Measurements from ENCODE around the gene SMCO2.

The SMCO2 gene

GRCh38 chr12:27502021-27502435 lies 55.5 kb downstream of the SMCO2 start:
- no peak for DNase-seq

- no peak for DNase-seq
These were observed 58.0 kb downstream of the SMCO2 start for GRCh38 chr12:27504507-27504906.

GRCh38 chr12:27505109-27505508 lies 58.6 kb downstream of the SMCO2 start:
- DNase-seq = no peak

- no peak for DNase-seq
These were observed 59.2 kb downstream of the SMCO2 start for GRCh38 chr12:27505761-27506160.

- no peak for DNase-seq
These were observed 60.2 kb downstream of the SMCO2 start for GRCh38 chr12:27506645-27507189.

GRCh38 chr12:27508736-27509431 lies 62.3 kb downstream of the SMCO2 start:
- no peak for DNase-seq

- DNase-seq = no peak
These were observed 64.6 kb downstream of the SMCO2 start for GRCh38 chr12:27511031-27511722.

GRCh38 chr12:27511723-27512045 lies 65.1 kb downstream of the SMCO2 start:
- no peak for DNase-seq

- no peak for DNase-seq
These were observed 66.8 kb downstream of the SMCO2 start for GRCh38 chr12:27513155-27513824.

GRCh38 chr12:27515671-27516070 lies 69.1 kb downstream of the SMCO2 start:
- no peak for DNase-seq

- no peak for DNase-seq
These were observed 70.1 kb downstream of the SMCO2 start for GRCh38 chr12:27516625-27517024.

GRCh38 chr12:27517546-27517945 lies 71.0 kb downstream of the SMCO2 start:
- DNase-seq = no peak

GRCh38 chr12:27517961-27518665 lies 71.6 kb downstream of the SMCO2 start:
- DNase-seq = no peak

GRCh38 chr12:27521066-27521465 lies 74.5 kb downstream of the SMCO2 start:
- DNase-seq = no peak

- no peak for DNase-seq
These were observed 75.4 kb downstream of the SMCO2 start for GRCh38 chr12:27521981-27522380.

- DNase-seq = no peak
These were observed 76.7 kb downstream of the SMCO2 start for GRCh38 chr12:27523305-27523641.

GRCh38 chr12:27523642-27524493 lies 77.3 kb downstream of the SMCO2 start, which contains the start of gene PPFIBP1:
TSS of gene PPFIBP1 (plus strand) at chr12:27524206. CDS start at chr12:27633397, 109,191 bp downstream.
- peak; percentile 90 to 100 (median 96) for DNase-seq

- DNase-seq = peak in 2 of 6 experiments; percentile 38 to 50
These were observed 77.9 kb downstream of the SMCO2 start for GRCh38 chr12:27524494-27524835.

GRCh38 chr12:27524839-27525753 lies 78.6 kb downstream of the SMCO2 start:
- peak in 1 of 6 experiments; percentile 24 for DNase-seq

GRCh38 chr12:27527512-27527911 lies 81.0 kb downstream of the SMCO2 start:
- no peak for DNase-seq

GRCh38 chr12:27528788-27529187 lies 82.3 kb downstream of the SMCO2 start:
- DNase-seq = no peak
